Fibroblast of villous mesenchyme (primary cell): Measurements from ENCODE around the gene PRKN. TPM values are rescaled to one million over a fixed set of nuclear protein-coding genes. Genes with fewer than 3 reads are reported as not detected.
"Not testable (repeated sequence)": the region's sequence is repeated elsewhere in the genome, so short reads cannot be mapped to it uniquely, and the experiment has no call there.

ENCODE experiments used
- DNase-seq: peaks from one replicate; pipeline ENCODE4 v3.0.0-alpha.2; 2010; ENCODE audit warnings: low read depth
- H3K4me3 ChIP-seq: 2 replicates; pipeline ENCODE4 v1.5.1; 2011; ENCODE audit warnings: low read depth, mild to moderate bottlenecking, low read length
- CTCF ChIP-seq: IDR thresholded peaks from 2 replicates; pipeline ENCODE4 v1.5.1; 2012; ENCODE audit warnings: low read depth, mild to moderate bottlenecking, low read length; ENCODE audit not compliant: insufficient read depth
- total RNA-seq: library from RNA; depleted of rRNA; stranded (reverse); fragments of >200 nt; gene quantifications from 2 replicates; pipeline ENCODE4 v1.2.3, GENCODE V29; 2012

Gene PRKN
- total RNA-seq, 1 donor, result 2.2 TPM

GRCh38 chr6:161884782-161885181, 842.8 kb downstream of the PRKN start:
- DNase-seq, result no peak
- TF ChIP-seq CTCF, result no peak
- H3K4me3 ChIP-seq, result no peak overlapping the region

DNA sequence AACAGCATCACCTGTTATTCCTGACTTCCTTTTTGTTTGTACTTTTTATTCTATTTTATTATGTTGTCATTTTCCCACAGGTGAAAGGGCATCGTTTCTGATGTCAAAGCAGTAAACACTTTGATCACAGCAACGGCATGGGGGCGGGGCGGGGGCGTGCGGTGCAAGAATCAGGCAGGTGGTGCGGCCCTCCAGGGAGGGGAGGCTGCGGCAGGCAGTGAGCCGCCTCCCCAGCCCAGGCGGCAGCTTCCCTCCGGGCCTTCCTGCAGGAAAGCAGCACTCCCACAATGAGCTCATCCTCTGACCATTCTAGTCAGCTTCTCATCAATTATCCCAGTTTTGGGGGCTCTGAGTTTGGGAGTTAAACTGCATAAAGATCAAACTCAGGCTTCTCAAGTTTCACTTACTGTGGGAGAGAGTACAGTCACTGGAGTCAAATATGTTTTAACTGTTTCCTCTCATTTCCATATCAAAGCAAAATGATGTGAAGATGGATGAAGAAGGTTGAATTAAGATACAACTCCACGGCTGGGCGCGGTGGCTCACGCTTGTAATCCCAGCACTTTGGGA, 845.3 kb downstream of the PRKN start:
- DNase-seq, result no peak
- TF ChIP-seq CTCF, result no peak
- no peak overlapping the region for H3K4me3 ChIP-seq

DNA sequence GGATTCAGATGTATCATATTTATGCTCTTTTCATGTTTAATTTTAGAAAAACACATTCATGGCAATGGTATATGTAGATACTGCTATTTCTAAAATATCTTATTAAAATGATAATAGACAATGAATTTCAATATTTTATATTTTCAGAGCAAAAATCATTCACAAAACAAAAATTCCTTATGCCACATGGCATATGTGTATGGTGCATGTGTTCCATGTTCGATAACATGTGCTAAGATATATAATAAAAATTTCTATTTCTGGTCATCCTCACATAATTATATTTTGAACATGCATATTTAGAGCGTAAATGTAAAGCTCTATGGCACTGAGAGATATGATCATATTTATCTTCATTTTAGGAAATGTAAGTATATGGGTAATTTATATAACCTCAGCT, 847.5 kb downstream of the PRKN start:
- H3K4me3 ChIP-seq, result no peak overlapping the region
- no peak for DNase-seq
- no peak for TF ChIP-seq CTCF

- no peak for TF ChIP-seq CTCF
- DNase-seq, result no peak
- no peak overlapping the region for H3K4me3 ChIP-seq
Observed at GRCh38 chr6:161876231-161876630, 851.3 kb downstream of the PRKN start.

- H3K4me3 ChIP-seq, result no peak overlapping the region
- TF ChIP-seq CTCF, result no peak
- DNase-seq, result no peak
Observed at GRCh38 chr6:161870236-161870901, 857.2 kb downstream of the PRKN start.

GRCh38 chr6:161869491-161869890, 858.1 kb downstream of the PRKN start:
- no peak overlapping the region for H3K4me3 ChIP-seq
- no peak for DNase-seq
- no peak for TF ChIP-seq CTCF

- H3K4me3 ChIP-seq, result no peak overlapping the region
- no peak for TF ChIP-seq CTCF
- DNase-seq, result no peak
Observed at GRCh38 chr6:161866570-161866969, 861.0 kb downstream of the PRKN start.

DNA sequence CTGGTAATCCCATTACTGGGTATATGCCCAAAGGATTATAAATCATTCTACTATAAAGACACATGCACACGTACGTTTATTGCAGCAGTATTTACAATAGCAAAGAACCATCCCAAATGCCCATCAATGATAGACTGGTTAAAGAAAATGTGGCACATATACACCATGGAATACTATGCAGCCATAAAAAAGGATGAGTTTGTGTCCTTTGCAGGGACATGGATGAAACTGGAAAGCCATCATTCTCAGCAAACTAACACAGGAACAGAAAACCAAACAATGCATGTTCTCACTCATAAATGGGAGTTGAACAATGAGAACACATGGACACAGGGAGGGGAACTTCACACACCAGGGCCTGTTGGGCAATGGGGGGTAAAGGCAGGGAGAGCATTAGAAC, 866.5 kb downstream of the PRKN start:
- DNase-seq, H3K4me3 ChIP-seq: not testable (repeated sequence)
